PC-9 (cell line): Measurements from ENCODE around the gene RBMS1. TPM values are rescaled to one million over a fixed set of nuclear protein-coding genes. Genes with fewer than 3 reads are reported as not detected.

ENCODE experiments used
- BruUV-seq: library from RNA; stranded (reverse); fragments of 400-500 nt; replicated peaks from 2 replicates; lab custom pipeline; 2021; lab: Mats Ljungman, UMichigan
- CTCF ChIA-PET: fragments of 300-600 bp; sonication (Branson Sonifier 250); formaldehyde crosslinking; loops from one replicate; lab custom pipeline; 2022; ENCODE audit warnings: antibody characterized with exemption; lab: Charles Lee
- POLR2A ChIA-PET: fragments of 300-600 bp; sonication (Branson Sonifier 250); formaldehyde crosslinking; loops from one replicate; lab custom pipeline; 2022; ENCODE audit warnings: antibody characterized with exemption; ENCODE audit not compliant: unreplicated experiment; lab: Charles Lee
- DNase-seq, 2 experiments: peaks; one replicate each; pipeline versions ENCODE4 v3.0.0 to v3.0.0-alpha.2; 2015 to 2022; ENCODE audit warnings: mixed read lengths in 1 of 2
- H2AFZ ChIP-seq: fragments of 200-600 bp; sonication (generic); 2 replicates; pipeline ENCODE4 v1.8.1; 2017; ENCODE audit warnings: antibody characterized with exemption
- H3F3A ChIP-seq: fragments of 200-600 bp; sonication (generic); 2 replicates; pipeline ENCODE4 v1.8.1; 2017; ENCODE audit warnings: antibody characterized with exemption, mild to moderate bottlenecking, low read depth; ENCODE audit not compliant: insufficient read depth
- H3K27ac ChIP-seq: fragments of 200-600 bp; sonication (generic); 2 replicates; pipeline ENCODE4 v1.6.1; 2016; ENCODE audit warnings: mixed run types
- H3K27me3 ChIP-seq: fragments of 200-600 bp; sonication (generic); 2 replicates; pipeline ENCODE4 v1.6.1; 2016; ENCODE audit warnings: low read depth, mixed run types; ENCODE audit not compliant: insufficient read depth
- H3K36me3 ChIP-seq: fragments of 200-600 bp; sonication (generic); 2 replicates; pipeline ENCODE4 v1.6.1; 2016; ENCODE audit warnings: low read depth, mixed run types
- H3K4me1 ChIP-seq: fragments of 200-600 bp; sonication (generic); replicated peaks from 2 replicates; pipeline ENCODE4 v1.6.1; 2016; ENCODE audit warnings: mixed run types; ENCODE audit not compliant: insufficient read depth
- H3K4me2 ChIP-seq: fragments of 200-600 bp; sonication (generic); 2 replicates; pipeline ENCODE4 v1.6.1; 2017; ENCODE audit warnings: mixed run types
- H3K4me3 ChIP-seq: fragments of 200-600 bp; sonication (generic); 2 replicates; pipeline ENCODE4 v1.6.1; 2016; ENCODE audit warnings: mixed run types
- H3K79me2 ChIP-seq: fragments of 200-600 bp; sonication (generic); 2 replicates; pipeline ENCODE4 v1.6.1; 2017; ENCODE audit warnings: low read depth, mixed run types
- H3K9me2 ChIP-seq: fragments of 200-600 bp; sonication (generic); 2 replicates; pipeline ENCODE4 v1.8.1; 2017; ENCODE audit warnings: mild to moderate bottlenecking; ENCODE audit not compliant: insufficient read depth
- H3K9me3 ChIP-seq: fragments of 200-600 bp; sonication (generic); 2 replicates; pipeline ENCODE4 v1.8.1; 2016; ENCODE audit warnings: low read depth; ENCODE audit not compliant: insufficient read depth
- H4K20me1 ChIP-seq: fragments of 200-600 bp; sonication (generic); 2 replicates; pipeline ENCODE4 v1.8.1; 2017; ENCODE audit not compliant: insufficient read depth
- EZH2 ChIP-seq: fragments of 200-600 bp; sonication (generic); IDR thresholded peaks from 2 replicates; pipeline ENCODE4 v1.8.0; 2017; ENCODE audit warnings: antibody characterized with exemption, low read depth
- intact Hi-C: fragments of 100-400 bp; cut with micrococcal nuclease; formaldehyde crosslinking; loops from one replicate; pipeline ENCODE4 v1.10.0; 2022; ENCODE audit not compliant: unreplicated experiment
- total RNA-seq: library from RNA; stranded (reverse); gene quantifications from 2 replicates; pipeline ENCODE4 v1.2.3, GENCODE V29; 2021
- TF ChIP-seq, protein P1 (sequence below): fragments of 200-600 bp; sonication (generic); conservative IDR thresholded peaks from 2 replicates; pipeline ENCODE4 v1.6.1; 2017; ENCODE audit warnings: mixed run types, antibody characterized with exemption, mild to moderate bottlenecking, moderate library complexity

RBMS1 gene
- total RNA-seq, 1 experiment from 2014 or later: 65.1 TPM

GRCh38 chr2:160255408-160255807, 238.2 kb downstream of the RBMS1 start:
- no peak for DNase-seq
- Histone ChIP-seq H3K9me2 (no peaks in the 10 kb centered on the region), H3K27ac (no peak overlapping the region), H3K79me2 (no peaks in the 10 kb centered on the region), H3K4me2 (no peak overlapping the region), H3K9me3 (0 out of 2 replicates have a peak, but pooled peaks cover 3% of the 10 kb centered on the region), H3F3A (peaks cover 24% of the 10 kb centered on the region), H3K4me1 (peaks cover 26% of the 10 kb centered on the region), H3K27me3 (no peaks in the 10 kb centered on the region), H2AFZ (no peak overlapping the region), H3K36me3 (no peaks in the 10 kb centered on the region), H4K20me1 (no peaks in the 10 kb centered on the region), H3K4me3 (no peak overlapping the region)
- no TSS peak for BruUV-seq
- ChIA-PET POLR2A (interaction anchor here (0.6 kb wide), 1 partner anchor 415 kb away, joined by 4 read pairs; no protein-coding TSS in a partner anchor), CTCF (no interaction called here)
- TF ChIP-seq EZH2: no peak
- TF ChIP-seq, protein P1, sequence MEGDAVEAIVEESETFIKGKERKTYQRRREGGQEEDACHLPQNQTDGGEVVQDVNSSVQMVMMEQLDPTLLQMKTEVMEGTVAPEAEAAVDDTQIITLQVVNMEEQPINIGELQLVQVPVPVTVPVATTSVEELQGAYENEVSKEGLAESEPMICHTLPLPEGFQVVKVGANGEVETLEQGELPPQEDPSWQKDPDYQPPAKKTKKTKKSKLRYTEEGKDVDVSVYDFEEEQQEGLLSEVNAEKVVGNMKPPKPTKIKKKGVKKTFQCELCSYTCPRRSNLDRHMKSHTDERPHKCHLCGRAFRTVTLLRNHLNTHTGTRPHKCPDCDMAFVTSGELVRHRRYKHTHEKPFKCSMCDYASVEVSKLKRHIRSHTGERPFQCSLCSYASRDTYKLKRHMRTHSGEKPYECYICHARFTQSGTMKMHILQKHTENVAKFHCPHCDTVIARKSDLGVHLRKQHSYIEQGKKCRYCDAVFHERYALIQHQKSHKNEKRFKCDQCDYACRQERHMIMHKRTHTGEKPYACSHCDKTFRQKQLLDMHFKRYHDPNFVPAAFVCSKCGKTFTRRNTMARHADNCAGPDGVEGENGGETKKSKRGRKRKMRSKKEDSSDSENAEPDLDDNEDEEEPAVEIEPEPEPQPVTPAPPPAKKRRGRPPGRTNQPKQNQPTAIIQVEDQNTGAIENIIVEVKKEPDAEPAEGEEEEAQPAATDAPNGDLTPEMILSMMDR: no peak
- intact Hi-C loops: loop anchor here (10.0 kb wide), 1 partner anchor 739 kb away; no protein-coding TSS in a partner anchor

DNA sequence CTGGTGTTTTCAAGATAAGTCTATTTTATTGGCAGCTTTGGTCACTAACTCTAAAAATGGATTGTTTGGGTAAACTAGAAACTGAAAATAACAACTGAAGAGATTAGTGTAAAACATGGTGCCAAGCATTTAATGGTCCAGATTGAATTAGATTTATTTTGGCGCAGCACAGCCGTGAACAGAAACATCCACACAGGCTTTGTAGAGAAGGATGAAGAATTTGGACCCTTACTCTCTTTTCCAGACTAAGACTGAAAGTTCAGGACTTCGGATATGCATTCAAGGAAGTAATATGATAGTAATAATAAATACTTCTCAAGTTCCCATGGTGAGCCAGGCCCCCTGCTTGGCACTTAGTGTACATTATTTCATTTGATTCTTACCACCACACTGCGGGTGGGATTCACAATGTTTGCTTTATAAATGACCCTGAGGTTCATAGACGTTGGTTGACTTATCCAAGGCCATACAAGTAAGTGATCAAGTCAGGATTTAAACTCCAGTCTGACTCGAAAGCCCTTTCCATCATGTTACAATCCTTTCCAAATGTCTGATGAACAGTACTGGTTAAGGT, 239.3 kb downstream of the RBMS1 start:
- H3K9me3 ChIP-seq: no peaks in the 10 kb centered on the region
- no peaks in the 10 kb centered on the region for H3K79me2 ChIP-seq
- ChIA-PET CTCF (no interaction called here), POLR2A (no interaction called here)
- intact Hi-C loops: loop anchor here (10.0 kb wide), 1 partner anchor 741 kb away; no protein-coding TSS in a partner anchor
- H3K36me3 ChIP-seq: no peaks in the 10 kb centered on the region
- TF ChIP-seq, protein P1: no peak
- no peak for TF ChIP-seq EZH2
- H3K4me3 ChIP-seq: no peak overlapping the region
- no peak overlapping the region for H3K27ac ChIP-seq
- H3K9me2 ChIP-seq: no peaks in the 10 kb centered on the region
- no peaks in the 10 kb centered on the region for H3K27me3 ChIP-seq
- no TSS peak for BruUV-seq
- H3K4me1 ChIP-seq: peaks cover 26% of the 10 kb centered on the region
- H3K4me2 ChIP-seq: no peak overlapping the region
- H4K20me1 ChIP-seq: no peaks in the 10 kb centered on the region
- no peak for DNase-seq
- H3F3A ChIP-seq: peaks cover 24% of the 10 kb centered on the region
- H2AFZ ChIP-seq: no peak overlapping the region

GRCh38 chr2:160253440-160254188, 240.0 kb downstream of the RBMS1 start:
- no peak for DNase-seq
- no peaks in the 10 kb centered on the region for H3K79me2 ChIP-seq
- no peak overlapping the region for H3K27ac ChIP-seq
- H3K4me1 ChIP-seq: peaks cover 26% of the 10 kb centered on the region
- no peaks in the 10 kb centered on the region for H4K20me1 ChIP-seq
- H3F3A ChIP-seq: peaks cover 24% of the 10 kb centered on the region
- no TSS peak for BruUV-seq
- no peak overlapping the region for H3K4me3 ChIP-seq
- no peaks in the 10 kb centered on the region for H3K9me3 ChIP-seq
- H3K4me2 ChIP-seq: no peak overlapping the region
- POLR2A ChIA-PET: no interaction called here
- H3K36me3 ChIP-seq: no peaks in the 10 kb centered on the region
- H3K9me2 ChIP-seq: no peaks in the 10 kb centered on the region
- H3K27me3 ChIP-seq: no peaks in the 10 kb centered on the region
- H2AFZ ChIP-seq: no peak overlapping the region
- no peak for TF ChIP-seq EZH2
- TF ChIP-seq, protein P1: no peak
- CTCF ChIA-PET: no interaction called here
- intact Hi-C loops: loop anchor here (10.0 kb wide), 1 partner anchor 741 kb away; no protein-coding TSS in a partner anchor
